ENCODE data around the gene MEGF11.

Gene MEGF11

DNA sequence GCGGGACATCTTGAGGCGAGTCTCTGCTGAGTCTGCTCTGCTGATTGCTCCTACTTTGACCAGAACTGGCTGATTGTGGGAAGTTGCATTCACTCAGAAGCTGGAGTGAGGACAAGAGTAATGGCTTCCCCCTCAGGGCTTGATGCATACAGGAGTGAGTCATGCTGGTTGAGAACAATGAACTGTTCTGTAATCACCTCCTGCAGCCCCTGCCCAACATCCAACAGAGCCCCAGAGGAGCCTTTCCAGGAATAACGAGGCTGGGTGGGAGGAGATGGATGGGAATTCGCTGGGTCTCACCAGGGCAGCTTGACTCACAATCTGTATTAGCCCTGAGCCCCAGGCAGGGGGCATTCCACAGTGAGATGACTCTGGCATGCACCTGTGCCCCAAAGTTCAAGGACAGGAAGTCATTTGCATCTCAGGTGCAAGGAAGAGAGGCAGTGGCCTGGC lies 299.2 kb downstream of the MEGF11 start:
- Mint-ChIP-seq H3K9me3 (no peaks in the 10 kb centered on the region), H3K4me1 (no peaks in the 10 kb centered on the region), H3K27me3 (ENCODE audit: low read depth) (peaks cover 30% of the 10 kb centered on the region), H3K27ac (no peak overlapping the region), H3K4me3 (no peak overlapping the region), H3K36me3 (ENCODE audit: low read depth) (no peaks in the 10 kb centered on the region)
- TF ChIP-seq, protein P1, sequence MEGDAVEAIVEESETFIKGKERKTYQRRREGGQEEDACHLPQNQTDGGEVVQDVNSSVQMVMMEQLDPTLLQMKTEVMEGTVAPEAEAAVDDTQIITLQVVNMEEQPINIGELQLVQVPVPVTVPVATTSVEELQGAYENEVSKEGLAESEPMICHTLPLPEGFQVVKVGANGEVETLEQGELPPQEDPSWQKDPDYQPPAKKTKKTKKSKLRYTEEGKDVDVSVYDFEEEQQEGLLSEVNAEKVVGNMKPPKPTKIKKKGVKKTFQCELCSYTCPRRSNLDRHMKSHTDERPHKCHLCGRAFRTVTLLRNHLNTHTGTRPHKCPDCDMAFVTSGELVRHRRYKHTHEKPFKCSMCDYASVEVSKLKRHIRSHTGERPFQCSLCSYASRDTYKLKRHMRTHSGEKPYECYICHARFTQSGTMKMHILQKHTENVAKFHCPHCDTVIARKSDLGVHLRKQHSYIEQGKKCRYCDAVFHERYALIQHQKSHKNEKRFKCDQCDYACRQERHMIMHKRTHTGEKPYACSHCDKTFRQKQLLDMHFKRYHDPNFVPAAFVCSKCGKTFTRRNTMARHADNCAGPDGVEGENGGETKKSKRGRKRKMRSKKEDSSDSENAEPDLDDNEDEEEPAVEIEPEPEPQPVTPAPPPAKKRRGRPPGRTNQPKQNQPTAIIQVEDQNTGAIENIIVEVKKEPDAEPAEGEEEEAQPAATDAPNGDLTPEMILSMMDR (IDR thresholded peaks at IDR 0.05; ENCODE audit: unreplicated experiment in 3 of 3), result no peak

DNA sequence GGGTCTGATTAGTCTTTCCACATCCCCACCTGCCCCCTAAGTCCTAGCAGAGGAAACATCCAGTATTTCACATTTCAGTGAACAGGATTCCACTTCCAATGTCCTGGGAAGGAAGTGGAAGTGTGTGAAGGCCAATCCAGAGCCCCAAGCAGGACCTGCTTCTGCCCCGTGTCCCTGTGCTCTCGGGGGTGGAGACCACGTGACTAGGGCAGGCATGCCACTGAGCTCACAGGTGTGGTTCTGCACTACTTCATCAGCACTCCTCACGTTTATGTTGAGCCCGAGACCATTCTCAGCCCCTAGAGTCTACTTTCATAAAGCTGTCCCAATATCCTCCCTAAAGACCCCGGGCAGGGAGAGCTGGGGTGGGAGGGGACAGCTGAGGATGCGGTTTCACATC lies 299.9 kb downstream of the MEGF11 start:
- H3K4me1 Mint-ChIP-seq, result no peaks in the 10 kb centered on the region
- H3K36me3 Mint-ChIP-seq (ENCODE audit: low read depth), result no peaks in the 10 kb centered on the region
- H3K4me3 Mint-ChIP-seq, result no peak overlapping the region
- TF ChIP-seq, protein P1 (IDR thresholded peaks at IDR 0.05; ENCODE audit: unreplicated experiment in 3 of 3), result no peak
- no peak overlapping the region for H3K27ac Mint-ChIP-seq
- H3K27me3 Mint-ChIP-seq (ENCODE audit: low read depth), result peaks cover 31% of the 10 kb centered on the region
- H3K9me3 Mint-ChIP-seq, result no peaks in the 10 kb centered on the region

DNA sequence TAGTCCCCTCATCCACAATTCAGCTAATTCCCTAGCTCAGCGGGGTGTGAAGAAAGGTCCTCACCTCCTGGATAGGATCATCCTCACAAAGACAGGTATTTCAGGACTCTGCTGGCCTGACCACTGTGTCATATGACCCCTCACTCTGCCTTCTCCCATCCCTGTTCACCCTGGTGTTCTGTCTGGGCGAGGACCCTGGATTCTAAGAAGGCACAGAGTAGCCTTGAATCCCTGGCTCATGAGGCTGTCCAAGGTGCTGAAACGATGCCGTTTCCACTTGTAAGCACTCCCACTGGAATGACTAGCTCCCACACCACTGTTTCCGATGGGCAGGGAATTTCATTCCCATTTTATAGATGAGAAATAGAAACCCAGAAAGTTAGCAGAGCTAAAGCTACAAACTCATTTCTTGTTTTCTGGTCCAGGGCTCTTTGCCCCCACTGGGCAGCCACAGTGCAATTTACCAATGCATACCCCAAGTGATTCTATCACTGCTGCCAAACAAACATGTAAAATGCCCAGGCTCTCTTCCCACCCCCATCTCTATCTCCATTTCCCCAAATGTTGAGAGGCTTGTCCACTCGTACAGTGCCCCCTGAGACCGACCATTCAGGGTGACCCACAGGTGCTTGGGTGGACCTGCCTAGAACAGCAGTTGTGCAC lies 301.0 kb downstream of the MEGF11 start:
- Mint-ChIP-seq H3K27me3 (ENCODE audit: low read depth) (peaks cover 33% of the 10 kb centered on the region), H3K36me3 (ENCODE audit: low read depth) (no peaks in the 10 kb centered on the region), H3K27ac (no peak overlapping the region), H3K4me1 (no peaks in the 10 kb centered on the region), H3K4me3 (no peak overlapping the region), H3K9me3 (no peaks in the 10 kb centered on the region)
- TF ChIP-seq, protein P1 (IDR thresholded peaks at IDR 0.05; ENCODE audit: unreplicated experiment in 3 of 3), result no peak

DNA sequence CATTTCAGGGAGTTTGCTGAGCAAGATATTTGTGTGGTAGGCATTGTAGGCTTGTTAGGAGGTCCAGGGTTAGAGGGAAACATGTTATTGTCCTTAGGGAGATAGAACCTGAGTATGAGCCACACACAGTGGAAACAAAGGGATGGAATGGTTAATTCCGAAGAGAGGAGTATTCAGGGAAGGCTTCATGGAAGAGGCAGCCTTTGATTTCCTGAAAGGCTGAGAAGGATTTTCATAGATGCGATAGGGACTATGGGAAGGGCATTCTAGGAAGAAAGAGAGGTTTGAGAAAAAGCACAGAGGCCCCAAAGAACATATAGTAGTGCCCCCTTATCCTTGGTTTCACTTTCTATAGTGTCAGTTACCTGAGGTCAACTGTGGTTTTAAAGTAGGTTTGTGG lies 302.5 kb downstream of the MEGF11 start:
- H3K27ac Mint-ChIP-seq, result no peak overlapping the region
- no peaks in the 10 kb centered on the region for H3K36me3 Mint-ChIP-seq (ENCODE audit: low read depth)
- no peak overlapping the region for H3K4me3 Mint-ChIP-seq
- H3K9me3 Mint-ChIP-seq, result no peaks in the 10 kb centered on the region
- peaks cover 33% of the 10 kb centered on the region for H3K27me3 Mint-ChIP-seq (ENCODE audit: low read depth)
- TF ChIP-seq, protein P1 (IDR thresholded peaks at IDR 0.05; ENCODE audit: unreplicated experiment in 3 of 3), result no peak
- no peaks in the 10 kb centered on the region for H3K4me1 Mint-ChIP-seq

DNA sequence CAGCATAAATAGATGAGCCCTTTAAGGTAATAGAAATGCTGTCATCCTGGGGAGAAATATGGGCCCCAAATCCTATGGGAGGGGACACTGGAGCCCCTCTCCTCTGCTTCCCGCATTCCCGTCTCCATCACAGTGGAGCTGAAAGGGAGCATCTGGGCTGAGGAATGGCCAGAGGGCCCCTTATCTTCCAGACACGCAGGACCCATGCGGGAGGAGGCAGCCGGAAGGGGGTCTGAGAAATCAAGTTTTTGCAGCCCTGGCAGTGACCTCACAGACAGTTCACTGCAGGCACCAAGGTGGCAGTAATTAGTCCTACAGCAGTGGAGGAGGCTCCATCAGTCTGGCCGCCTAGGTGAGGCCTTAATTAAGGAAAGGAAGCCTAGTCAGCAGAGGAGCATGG lies 304.1 kb downstream of the MEGF11 start:
- no peaks in the 10 kb centered on the region for H3K9me3 Mint-ChIP-seq
- TF ChIP-seq, protein P1 (IDR thresholded peaks at IDR 0.05; ENCODE audit: unreplicated experiment in 3 of 3), result no peak
- no peak overlapping the region for H3K27ac Mint-ChIP-seq
- peaks cover 33% of the 10 kb centered on the region for H3K27me3 Mint-ChIP-seq (ENCODE audit: low read depth)
- H3K36me3 Mint-ChIP-seq (ENCODE audit: low read depth), result no peaks in the 10 kb centered on the region
- H3K4me1 Mint-ChIP-seq, result no peaks in the 10 kb centered on the region
- H3K4me3 Mint-ChIP-seq, result no peak overlapping the region

DNA sequence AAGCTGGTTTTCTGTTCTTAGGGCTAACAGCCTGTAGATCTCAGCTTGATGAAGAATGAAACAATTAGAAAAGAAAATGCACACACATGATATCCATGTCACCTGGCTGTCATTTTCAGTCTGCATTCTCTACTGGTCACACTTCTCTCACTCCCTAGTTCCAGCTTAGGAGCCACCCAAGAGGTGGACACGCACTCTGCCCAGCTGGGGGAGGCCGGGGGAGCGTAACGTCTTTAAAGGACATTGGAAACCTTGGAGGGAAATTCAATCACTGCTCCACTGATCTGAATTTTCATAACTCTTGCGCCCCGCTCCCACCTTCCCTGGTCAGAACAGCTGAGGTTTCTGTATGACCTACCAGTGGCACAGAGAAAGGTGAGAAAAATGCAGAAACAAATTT lies 304.5 kb downstream of the MEGF11 start:
- no peaks in the 10 kb centered on the region for H3K36me3 Mint-ChIP-seq (ENCODE audit: low read depth)
- H3K4me3 Mint-ChIP-seq, result no peak overlapping the region
- no peaks in the 10 kb centered on the region for H3K9me3 Mint-ChIP-seq
- no peak overlapping the region for H3K27ac Mint-ChIP-seq
- no peaks in the 10 kb centered on the region for H3K4me1 Mint-ChIP-seq
- peaks cover 30% of the 10 kb centered on the region for H3K27me3 Mint-ChIP-seq (ENCODE audit: low read depth)
- TF ChIP-seq, protein P1 (IDR thresholded peaks at IDR 0.05; ENCODE audit: unreplicated experiment in 3 of 3), result no peak
